Lower lobe of right lung (tissue), 2 donors: ENCODE data around the gene KCNK13. TPM values are rescaled to one million over a fixed set of nuclear protein-coding genes. Genes with fewer than 3 reads are reported as not detected.
"Not testable (repeated sequence)": the region's sequence is repeated elsewhere in the genome, so short reads cannot be mapped to it uniquely, and the experiment has no call there.

Source experiments
- ATAC-seq, 2 donors: fragments of 200-7000 bp; cut with Tn5 transposase; one replicate each; pipeline ENCODE4 v1.9.1; 2020 to 2022; ENCODE audit warnings: mild to moderate bottlenecking in 2 of 2, moderate library complexity in 2 of 2
- DNase-seq: peaks from one replicate; pipeline ENCODE4 v3.0.0-alpha.2; 2020
- H3K27ac ChIP-seq: fragments of 200-600 bp; one replicate; pipeline ENCODE4 v1.8.0; 2022
- H3K27me3 ChIP-seq: fragments of 200-600 bp; one replicate; pipeline ENCODE4 v1.8.0; 2022; ENCODE audit warnings: low read depth
- H3K36me3 ChIP-seq: fragments of 200-600 bp; one replicate; pipeline ENCODE4 v1.8.0; 2022; ENCODE audit warnings: mild to moderate bottlenecking
- H3K4me1 ChIP-seq: fragments of 200-600 bp; one replicate; pipeline ENCODE4 v1.8.0; 2022
- H3K4me3 ChIP-seq: fragments of 200-600 bp; one replicate; pipeline ENCODE4 v1.8.0; 2022; ENCODE audit warnings: mild to moderate bottlenecking
- H3K9me3 ChIP-seq: fragments of 200-600 bp; one replicate; pipeline ENCODE4 v1.8.0; 2022
- intact Hi-C: fragments of 100-400 bp; cut with DNase I; formaldehyde crosslinking; loops from one replicate; pipeline ENCODE4 v1.11.0; 2022
- total RNA-seq: library from RNA; stranded (reverse); fragmentation: NEBNext Ultra II Directional; extraction: Animal tissue kit (Norgen Biotek cat#: 25700); gene quantifications from one replicate; pipeline ENCODE4 v1.2.1, GENCODE V29; 2021
- TF ChIP-seq, protein P1 (sequence below): fragments of 200-600 bp; IDR thresholded peaks from one replicate; pipeline ENCODE4 v1.8.0; 2022; ENCODE audit warnings: antibody characterized with exemption, mild to moderate bottlenecking
- donor health status: DM: no; HTN: yes; CAD: no; lungs with severe emphysema.

The KCNK13 gene
- total RNA-seq, 1 donor from 2014 or later: 1.2 TPM

DNA sequence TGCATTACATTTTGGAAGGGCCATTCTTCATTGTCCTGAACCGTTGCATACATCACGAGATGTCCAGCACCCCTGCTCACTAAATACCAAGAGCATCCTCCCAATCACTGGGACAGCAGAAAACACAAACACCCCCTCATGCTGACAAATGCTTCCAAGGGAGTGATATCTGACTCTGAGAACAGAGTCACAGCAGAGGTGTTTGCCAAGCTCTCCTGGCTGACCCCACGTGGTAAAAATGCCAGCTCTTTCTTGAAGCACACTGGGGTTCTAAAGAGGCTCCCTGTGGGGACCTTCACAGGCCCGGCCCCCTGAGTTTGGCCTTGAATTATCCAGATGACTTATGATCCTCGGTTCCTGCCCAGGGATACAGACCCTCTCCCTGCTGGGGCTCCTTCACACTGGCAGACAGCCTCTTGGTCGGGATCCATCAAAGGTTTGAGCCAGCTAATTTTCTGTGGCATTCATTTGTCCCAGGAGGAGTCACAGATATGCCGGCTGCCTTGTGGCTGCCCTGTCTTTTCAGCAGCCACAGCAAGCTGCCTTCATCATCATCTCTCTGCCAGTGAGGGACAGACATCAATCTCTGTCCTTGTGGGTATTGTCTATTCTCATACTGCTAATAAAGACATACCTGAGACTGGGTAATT, 151.4 kb downstream of the KCNK13 start:
- H3K4me1 ChIP-seq: no peaks in the 10 kb centered on the region
- no peak overlapping the region for H3K27ac ChIP-seq
- DNase-seq: no peak
- no peaks in the 10 kb centered on the region for H3K9me3 ChIP-seq
- intact Hi-C loops: no loop called here
- H3K36me3 ChIP-seq: no peaks in the 10 kb centered on the region
- peaks cover 5% of the 10 kb centered on the region for H3K27me3 ChIP-seq
- TF ChIP-seq, protein P1, sequence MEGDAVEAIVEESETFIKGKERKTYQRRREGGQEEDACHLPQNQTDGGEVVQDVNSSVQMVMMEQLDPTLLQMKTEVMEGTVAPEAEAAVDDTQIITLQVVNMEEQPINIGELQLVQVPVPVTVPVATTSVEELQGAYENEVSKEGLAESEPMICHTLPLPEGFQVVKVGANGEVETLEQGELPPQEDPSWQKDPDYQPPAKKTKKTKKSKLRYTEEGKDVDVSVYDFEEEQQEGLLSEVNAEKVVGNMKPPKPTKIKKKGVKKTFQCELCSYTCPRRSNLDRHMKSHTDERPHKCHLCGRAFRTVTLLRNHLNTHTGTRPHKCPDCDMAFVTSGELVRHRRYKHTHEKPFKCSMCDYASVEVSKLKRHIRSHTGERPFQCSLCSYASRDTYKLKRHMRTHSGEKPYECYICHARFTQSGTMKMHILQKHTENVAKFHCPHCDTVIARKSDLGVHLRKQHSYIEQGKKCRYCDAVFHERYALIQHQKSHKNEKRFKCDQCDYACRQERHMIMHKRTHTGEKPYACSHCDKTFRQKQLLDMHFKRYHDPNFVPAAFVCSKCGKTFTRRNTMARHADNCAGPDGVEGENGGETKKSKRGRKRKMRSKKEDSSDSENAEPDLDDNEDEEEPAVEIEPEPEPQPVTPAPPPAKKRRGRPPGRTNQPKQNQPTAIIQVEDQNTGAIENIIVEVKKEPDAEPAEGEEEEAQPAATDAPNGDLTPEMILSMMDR: no peak
- no peak overlapping the region for H3K4me3 ChIP-seq
- ATAC-seq: no peak

DNA sequence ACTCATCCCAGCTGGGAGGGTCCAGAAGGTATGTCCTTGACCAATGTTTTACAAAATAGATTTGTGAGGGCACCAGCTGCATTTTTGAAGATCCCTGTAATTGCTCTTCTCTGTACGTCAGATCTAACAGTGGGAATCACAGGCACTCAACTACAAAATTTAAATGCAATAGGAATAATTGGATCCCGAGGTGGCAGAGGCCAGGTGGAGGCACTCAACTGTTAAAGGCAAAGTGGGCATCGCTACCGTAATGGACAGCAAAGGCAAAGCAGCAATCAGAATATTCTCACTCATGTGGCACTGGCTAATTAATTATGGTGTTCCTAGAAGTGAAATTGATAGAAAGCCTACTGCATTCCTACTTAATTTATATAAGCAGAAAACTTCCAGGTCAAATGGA, 166.7 kb downstream of the KCNK13 start:
- intact Hi-C loops: no loop called here
- no peaks in the 10 kb centered on the region for H3K4me1 ChIP-seq
- H3K27ac ChIP-seq: no peak overlapping the region
- H3K36me3 ChIP-seq: no peaks in the 10 kb centered on the region
- DNase-seq (no peak), ATAC-seq (no peak)
- H3K4me3 ChIP-seq: no peak overlapping the region
- H3K27me3 ChIP-seq: no peaks in the 10 kb centered on the region
- no peaks in the 10 kb centered on the region for H3K9me3 ChIP-seq
- TF ChIP-seq, protein P1: no peak

DNA sequence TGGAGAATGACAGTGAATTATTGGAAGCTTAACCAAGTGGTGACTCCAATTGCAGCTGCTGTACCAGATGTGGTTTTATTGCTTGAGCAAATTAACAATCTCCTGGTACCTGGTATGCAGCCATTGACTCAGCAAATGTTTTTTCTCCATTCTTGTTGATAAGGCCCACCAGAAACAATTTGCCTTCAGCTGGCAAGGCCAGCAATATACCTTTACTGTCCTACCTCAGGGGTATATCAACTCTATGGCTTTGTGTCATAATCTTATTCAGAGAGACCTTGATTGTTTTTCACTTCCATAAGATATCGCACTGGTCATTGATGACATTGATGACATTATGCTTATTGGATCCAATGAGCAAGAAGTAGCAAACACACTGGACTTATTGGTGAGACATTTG, 168.1 kb downstream of the KCNK13 start:
- H3K4me3 ChIP-seq, intact Hi-C loops, DNase-seq, H3K27me3 ChIP-seq, H3K9me3 ChIP-seq, H3K4me1 ChIP-seq, H3K36me3 ChIP-seq, ATAC-seq, H3K27ac ChIP-seq: not testable (repeated sequence)

Other genes starting within 250 kb of the KCNK13 start
- gene EFCAB11, start 107.3 kb upstream of the KCNK13 start, total RNA-seq: 5.8 TPM
- 9.6 TPM for gene TDP1, start 106.1 kb upstream of the KCNK13 start, total RNA-seq
- gene PSMC1, start 194.6 kb downstream of the KCNK13 start, total RNA-seq: 61.7 TPM